Hematopoietic multipotent progenitor cell treated with erythropoietin and hydrocortisone succinate and interleukin-3 and kit ligand, for 4 days (in vitro differentiated cells): ENCODE data around the gene PAPPA.

ENCODE experiments used
- DNase-seq: peaks from one replicate; pipeline ENCODE4 v3.0.0-alpha.2; 2015

The PAPPA gene

GRCh38 chr9:116358251-116358650 lies 204.7 kb downstream of the PAPPA start:
- no peak for DNase-seq

GRCh38 chr9:116360016-116360415 lies 206.4 kb downstream of the PAPPA start:
- DNase-seq, result no peak

DNA sequence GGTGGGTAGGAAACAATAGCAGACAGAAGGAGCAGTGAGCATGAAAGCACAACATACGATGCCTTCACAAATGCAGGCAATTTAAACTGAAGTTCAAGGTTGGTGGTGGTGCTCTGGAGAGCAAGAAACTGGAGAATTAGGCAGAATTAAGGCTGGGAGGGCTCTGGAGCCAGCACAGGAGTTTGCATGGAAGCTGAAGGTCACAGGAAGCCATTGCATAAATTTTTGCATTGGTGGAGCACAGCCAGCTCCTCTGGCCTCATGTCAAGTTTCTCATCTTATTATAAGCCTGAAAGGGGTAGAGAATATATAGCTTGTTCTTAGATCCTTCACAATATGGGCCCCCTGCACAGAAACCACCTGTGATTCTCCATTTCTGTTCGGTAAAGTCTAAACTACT lies 207.4 kb downstream of the PAPPA start:
- DNase-seq, result no peak

DNA sequence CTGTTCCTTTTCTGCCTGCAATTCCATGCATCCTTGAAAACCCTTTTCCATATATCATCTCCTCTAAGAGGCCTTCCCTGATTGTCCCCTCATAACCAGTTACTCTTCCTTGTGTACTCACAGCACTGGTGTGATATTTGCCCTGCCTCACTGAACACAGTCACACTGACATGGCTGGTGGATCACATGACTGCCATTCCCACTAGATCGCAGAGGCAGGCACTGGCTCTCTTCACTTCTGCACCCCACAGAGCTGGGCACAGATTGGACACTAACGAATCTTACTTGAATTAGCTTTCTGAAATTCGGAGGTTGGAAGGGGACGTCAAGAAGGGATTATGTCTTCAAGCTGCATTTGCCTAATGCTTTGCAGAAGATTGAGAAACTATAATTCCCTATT lies 208.0 kb downstream of the PAPPA start:
- DNase-seq, result no peak

DNA sequence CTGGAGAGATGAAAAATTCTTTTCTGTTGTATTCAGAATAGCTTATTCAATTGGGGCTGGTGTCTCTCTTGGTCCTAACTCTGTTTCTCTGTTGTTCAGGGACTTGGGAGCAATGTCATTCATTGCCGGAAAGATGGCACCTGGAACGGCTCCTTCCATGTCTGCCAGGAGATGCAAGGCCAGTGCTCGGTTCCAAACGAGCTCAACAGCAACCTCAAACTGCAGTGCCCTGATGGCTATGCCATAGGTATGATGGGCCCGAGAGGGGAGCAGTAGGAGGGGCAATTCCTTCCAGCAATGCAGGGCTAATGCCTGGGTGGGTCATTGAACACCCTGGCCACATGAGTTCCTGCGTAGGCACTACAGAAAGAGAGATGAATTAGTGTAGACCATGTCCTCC lies 208.9 kb downstream of the PAPPA start:
- DNase-seq, result no peak

GRCh38 chr9:116365056-116365471 lies 211.5 kb downstream of the PAPPA start:
- no peak for DNase-seq

DNA sequence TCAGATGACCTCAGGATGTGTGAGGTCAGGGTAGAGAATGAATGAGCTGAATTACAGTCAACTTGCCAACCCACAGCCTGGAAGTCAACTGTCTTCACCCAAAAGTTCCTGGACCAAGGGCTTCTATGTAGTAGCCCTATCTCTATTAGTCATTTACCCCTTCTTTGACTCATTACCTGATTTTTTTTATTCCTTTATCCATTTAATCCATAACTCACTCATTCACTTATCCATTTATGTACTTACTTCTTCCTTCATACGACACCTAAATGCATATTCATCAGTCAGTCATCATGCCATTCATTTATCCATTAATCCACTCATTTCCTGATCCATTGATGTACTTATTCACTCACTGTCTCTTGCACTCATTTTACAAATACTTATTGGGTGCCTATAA lies 212.7 kb downstream of the PAPPA start:
- DNase-seq, result no peak

DNA sequence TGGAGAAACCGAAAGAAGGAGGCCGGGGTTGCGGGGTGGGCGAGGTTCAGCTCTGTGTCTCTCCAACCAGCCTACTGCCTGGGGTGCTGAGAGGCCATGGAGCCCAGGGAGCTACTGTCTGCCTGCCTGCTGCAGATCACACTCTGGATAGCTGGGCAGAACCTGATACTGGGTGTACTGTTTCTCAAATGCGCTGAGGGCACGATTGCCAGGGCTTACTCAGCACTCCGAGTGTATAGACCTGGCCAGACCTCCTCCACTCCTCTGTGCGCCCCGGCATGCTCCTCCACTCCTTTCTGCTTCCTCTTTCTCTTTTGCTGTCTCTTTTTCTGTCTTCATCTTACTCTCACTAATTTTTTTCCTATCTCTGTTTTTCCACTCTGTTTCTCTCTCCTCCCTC lies 215.1 kb downstream of the PAPPA start:
- no peak for DNase-seq

- DNase-seq, result no peak
Observed at GRCh38 chr9:116369706-116370105, 216.1 kb downstream of the PAPPA start.

- DNase-seq, result no peak
Observed at GRCh38 chr9:116370556-116370955, 217.0 kb downstream of the PAPPA start.

DNA sequence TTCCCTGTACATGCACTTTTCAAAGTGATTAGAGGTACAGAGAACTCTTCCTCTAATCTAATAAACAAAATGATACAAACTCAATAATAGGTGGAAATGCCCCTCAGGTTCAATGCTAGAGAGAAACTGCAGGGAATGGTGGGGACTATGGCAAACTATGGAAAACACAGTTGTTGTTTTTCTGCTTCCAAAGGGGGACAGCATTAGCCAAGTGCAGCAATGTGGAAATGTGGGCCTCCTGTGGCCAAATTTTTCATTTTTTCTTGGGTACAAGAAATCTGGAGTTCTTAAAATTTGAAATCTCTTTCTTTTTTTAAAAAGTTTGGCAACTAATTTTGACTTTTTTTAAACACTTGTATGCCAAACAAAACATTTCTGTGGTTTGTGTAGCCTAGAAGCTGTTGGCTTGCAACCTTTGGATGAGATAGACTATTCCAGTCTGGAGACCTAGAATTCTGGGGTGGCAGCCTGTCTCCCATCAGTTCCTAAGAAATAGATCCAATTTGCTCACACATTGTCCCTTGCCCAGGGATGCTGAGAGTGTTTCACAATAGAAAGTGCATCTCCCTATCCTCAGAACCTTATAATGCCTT lies 218.6 kb downstream of the PAPPA start:
- no peak for DNase-seq

GRCh38 chr9:116372786-116373185 lies 219.2 kb downstream of the PAPPA start:
- DNase-seq, result no peak

DNA sequence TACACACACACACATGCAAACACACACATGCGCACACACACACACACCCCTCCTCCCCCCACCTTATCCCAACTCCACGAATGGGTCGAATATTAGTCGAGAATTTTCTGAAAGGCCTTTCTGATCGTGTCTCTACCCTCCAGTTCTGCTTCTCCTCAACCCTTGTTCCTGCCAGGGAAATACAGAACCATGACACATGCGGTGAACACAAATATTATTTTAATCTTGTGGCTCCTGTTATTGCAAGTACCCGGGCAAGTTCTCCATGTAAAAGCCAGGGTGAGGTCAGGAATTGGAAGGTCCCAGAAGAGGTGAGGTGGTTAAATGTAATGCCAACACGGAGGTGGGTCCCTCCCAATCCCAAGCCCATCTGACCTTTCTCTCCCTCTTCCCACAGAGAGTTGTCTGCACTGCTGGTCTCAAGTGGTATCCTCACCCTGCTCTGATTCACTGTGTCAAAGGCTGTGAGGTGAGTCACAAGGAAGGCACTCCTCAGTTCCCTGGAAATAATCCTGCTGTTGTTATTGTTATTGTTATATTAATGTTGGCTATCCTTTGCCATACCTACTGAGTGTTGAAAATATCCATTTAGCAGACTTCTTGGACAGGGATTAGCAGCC lies 223.7 kb downstream of the PAPPA start:
- no peak for DNase-seq

DNA sequence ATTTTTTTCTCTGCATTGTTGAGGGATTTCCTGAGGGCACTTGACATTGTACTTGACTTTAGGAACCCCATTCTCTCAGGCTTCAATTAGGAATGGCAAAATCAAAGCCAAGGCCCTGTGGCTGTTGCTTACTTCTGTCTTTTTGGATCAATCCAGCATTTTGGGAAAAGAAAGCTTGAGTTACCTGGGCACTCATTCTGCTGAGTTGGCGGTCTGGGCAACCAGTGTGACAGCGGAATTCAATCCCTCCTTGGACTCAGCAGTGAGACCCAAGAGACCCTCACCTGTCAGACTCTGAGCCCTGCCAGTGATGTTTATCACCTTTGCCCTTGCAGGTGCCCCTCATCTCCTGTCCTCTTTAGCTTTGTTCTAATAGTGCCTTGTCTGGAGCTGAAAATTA lies 225.3 kb downstream of the PAPPA start:
- no peak for DNase-seq

- no peak for DNase-seq
Observed at GRCh38 chr9:116379821-116380220, 226.2 kb downstream of the PAPPA start.

DNA sequence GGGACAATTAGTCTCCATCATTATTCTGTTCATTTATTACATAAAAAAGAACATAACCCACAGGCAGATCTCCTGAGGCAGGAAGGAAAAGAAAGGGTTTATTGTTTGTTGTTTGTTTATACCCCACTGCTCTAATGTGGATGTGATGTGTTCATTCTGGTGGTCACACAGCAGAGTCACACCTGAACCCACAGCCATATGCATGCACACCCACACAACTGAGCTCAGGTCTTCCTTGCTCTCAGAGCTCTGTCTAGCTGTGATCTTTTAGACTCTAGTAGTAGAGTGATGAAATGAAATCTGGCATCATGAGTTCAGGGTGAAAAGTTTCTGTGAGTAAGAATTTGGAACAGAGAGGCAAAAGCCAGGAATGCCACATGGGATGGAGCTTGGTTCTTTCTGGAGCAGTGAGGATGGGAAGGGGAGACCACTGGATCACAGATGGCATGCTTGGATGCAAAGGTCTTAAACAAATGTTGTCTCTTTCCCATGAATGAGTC lies 227.0 kb downstream of the PAPPA start:
- no peak for DNase-seq

GRCh38 chr9:116381350-116381749 lies 227.8 kb downstream of the PAPPA start:
- DNase-seq, result no peak

DNA sequence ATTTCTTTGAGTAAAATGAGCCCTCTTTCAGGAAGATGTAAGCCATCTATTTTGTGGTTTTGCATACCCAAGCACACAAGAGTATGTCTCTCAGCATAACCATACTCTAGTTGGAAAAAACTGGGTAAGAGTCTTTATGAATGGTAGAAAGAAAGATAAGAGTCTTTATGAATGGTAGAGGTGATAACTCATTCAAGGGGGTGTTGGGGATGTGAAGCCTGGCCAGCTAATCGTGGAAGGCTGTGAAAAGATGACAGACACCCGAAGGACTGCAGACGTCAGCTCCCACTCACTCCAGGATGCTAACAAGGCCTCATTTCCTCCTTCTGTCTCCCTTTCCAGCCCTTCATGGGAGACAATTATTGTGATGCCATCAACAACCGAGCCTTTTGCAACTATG lies 228.5 kb downstream of the PAPPA start:
- no peak for DNase-seq

DNA sequence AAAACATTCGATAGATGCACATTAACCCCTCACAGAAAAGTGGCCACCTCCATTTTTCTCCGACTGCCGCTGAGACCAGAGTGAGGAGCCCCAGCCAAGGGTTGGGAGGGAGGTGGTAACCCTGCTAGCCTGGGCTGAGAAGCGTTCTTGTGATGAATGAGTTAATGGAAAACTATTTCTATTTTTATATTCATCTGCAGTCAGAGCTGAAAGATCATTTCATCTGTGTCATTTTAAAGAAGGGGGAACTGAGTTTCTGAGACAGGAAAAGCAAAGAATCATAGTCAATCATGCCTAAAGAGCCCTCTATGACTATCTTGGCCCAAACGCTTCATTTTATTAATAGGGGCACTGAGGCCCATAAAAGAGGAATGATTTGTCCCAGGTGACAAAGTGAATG lies 229.5 kb downstream of the PAPPA start:
- no peak for DNase-seq

DNA sequence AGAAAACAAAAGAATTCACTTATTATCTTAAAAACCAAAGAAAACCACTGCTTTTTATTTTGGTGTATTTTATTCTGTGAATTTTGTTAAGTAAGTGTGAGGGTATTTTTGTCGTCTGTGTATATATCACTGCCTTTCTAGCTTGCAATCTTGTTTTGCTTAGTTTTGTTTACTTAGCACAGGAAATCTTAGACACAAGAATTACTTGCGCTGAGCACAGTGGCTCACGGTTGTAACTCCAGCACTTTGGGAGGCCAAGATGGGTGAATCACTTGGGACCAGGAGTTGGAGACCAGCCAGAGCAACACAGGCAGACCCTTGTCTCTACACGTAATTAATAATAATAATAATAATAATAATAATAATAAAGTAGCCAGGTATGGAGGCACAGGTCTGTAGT lies 230.3 kb downstream of the PAPPA start:
- no peak for DNase-seq

DNA sequence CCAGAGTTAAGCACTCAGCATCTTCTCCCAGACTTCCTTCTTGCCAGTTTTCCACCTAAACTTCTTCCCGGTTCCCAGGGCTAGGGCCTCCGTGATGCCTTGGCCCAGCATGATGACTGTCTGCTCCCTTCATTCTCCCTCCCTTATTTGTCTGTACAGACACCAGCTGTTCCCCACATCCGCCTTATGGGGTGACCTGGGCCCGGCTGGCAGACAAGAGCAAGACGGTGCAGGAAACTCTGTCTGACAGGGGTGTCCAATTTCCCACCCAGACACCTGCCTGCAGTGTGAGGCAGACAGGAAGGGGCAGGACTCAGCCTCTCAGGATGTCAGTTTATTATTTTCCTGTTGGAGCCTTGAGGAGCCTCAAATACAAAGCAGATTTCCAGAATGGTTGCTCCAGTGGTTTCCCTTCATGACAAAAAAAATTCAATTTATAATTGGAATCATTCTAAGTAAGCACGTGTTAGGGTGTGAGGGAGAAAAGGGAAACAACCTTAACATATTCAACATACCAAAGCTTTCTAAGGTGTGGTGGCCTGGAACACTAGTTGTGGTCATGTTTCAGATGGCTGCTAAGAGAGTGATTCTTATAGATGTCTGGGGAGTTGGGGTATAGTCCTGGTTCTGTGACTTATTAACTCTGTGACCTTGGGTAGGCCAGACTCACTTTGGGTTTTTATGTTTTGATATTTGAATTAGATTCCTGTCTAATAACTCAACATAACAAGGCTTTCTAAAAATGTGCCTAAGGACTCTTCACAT lies 234.5 kb downstream of the PAPPA start:
- no peak for DNase-seq

GRCh38 chr9:116389541-116390302 lies 236.1 kb downstream of the PAPPA start:
- DNase-seq, result no peak
